Esophagus squamous epithelium (tissue), 4 donors: ENCODE results near the gene WLS.
"Not testable (repeated sequence)": the region's sequence is repeated elsewhere in the genome, so short reads cannot be mapped to it uniquely, and the experiment has no call there.

Experiments
- POLR2A ChIP-seq, 4 donors: fragments of 450-650 bp; IDR thresholded peaks; one replicate each; pipeline ENCODE4 v1.6.1; 2017; ENCODE audit warnings: antibody characterized with exemption in 4 of 4, mild to moderate bottlenecking in 4 of 4, moderate library complexity in 3 of 4
- TF ChIP-seq, protein P1 (sequence below), 6 experiments: fragments of 450-650 bp in 4 of 6; fragments of 200-600 bp in 2 of 6; sonication (generic) in 2 of 6; IDR thresholded peaks; one replicate each; pipeline ENCODE4 v1.5.1; 2016 to 2019; ENCODE audit warnings: antibody characterized with exemption in 6 of 6, mild to moderate bottlenecking in 4 of 6, moderate library complexity in 4 of 6

DNA sequence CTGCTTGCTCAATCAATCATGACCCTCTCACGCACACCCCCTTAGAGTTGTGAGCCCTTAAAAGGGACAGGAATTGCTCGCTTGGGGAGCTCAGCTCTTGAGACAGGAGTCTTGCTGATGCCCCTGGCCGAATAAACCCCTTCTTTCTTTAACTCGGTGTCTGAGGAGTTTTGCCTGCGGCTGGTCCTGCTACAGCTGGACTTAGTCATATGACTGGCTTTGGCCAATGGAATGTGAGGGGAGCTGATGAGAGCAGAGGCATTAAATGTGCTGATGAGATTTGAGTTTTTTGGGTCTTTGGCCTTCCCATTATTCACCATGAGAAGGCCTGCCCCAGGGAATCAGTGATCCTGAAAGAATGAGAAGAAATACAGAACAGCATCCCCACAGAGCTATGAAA lies 24.5 kb upstream of the WLS start:
- TF ChIP-seq, protein P1, sequence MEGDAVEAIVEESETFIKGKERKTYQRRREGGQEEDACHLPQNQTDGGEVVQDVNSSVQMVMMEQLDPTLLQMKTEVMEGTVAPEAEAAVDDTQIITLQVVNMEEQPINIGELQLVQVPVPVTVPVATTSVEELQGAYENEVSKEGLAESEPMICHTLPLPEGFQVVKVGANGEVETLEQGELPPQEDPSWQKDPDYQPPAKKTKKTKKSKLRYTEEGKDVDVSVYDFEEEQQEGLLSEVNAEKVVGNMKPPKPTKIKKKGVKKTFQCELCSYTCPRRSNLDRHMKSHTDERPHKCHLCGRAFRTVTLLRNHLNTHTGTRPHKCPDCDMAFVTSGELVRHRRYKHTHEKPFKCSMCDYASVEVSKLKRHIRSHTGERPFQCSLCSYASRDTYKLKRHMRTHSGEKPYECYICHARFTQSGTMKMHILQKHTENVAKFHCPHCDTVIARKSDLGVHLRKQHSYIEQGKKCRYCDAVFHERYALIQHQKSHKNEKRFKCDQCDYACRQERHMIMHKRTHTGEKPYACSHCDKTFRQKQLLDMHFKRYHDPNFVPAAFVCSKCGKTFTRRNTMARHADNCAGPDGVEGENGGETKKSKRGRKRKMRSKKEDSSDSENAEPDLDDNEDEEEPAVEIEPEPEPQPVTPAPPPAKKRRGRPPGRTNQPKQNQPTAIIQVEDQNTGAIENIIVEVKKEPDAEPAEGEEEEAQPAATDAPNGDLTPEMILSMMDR (IDR thresholded peaks at IDR 0.05) = not testable (repeated sequence)
- TF ChIP-seq POLR2A (IDR thresholded peaks at IDR 0.05) = not testable (repeated sequence)
